Body of pancreas (tissue), 4 donors: ENCODE data around the gene UTF1.

ENCODE experiments used
- POLR2A ChIP-seq, 3 donors: fragments of 450-650 bp; IDR thresholded peaks; one replicate each; pipeline ENCODE4 v1.6.1; 2016; ENCODE audit warnings: antibody characterized with exemption in 3 of 3, mild to moderate bottlenecking in 2 of 3
- TF ChIP-seq, protein P1 (sequence below), 7 experiments: fragments of 450-650 bp in 4 of 7; fragments of 200-600 bp in 3 of 7; sonication (generic) in 3 of 7; IDR thresholded peaks; one replicate each; pipeline ENCODE4 v1.5.1; 2016 to 2019; ENCODE audit warnings: antibody characterized with exemption in 7 of 7

DNA sequence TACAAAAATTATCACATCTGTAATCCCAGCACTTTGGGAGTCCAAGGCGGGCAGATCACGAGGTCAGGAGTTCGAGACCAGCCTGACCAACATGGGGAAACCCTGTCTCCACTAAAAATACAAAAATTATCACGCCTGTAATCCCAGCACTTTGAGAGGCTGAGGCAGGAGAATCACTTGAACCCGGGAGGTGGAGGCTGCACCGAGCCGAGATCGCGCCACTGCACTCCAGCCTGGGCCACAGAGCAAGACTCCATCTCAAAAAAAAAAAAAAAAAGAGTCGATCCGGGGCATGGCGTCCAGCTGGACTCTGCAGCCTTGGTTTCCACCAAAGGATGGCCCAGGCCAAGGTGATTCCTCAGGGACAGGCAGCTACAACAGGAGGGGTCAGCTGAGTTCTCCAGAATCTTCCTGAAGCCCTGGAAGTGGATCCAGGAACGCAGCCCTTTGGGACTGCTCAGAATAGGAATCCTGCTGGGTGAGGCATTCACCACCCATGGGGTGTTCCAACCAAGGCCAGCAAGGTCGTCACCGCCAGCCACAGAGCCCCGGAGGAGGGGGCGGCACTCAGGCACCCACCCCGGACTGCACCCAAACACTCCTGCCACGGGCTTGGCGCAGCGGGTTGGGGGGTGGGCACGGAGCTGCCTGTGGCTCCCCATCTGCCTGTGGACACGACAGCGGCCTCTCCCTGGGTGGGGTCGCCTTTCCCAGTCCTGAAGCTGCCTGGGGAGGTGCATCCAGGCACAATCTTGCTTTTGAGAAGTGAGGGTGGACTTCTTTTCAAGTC is 12.0 kb upstream of the UTF1 start:
- TF ChIP-seq, protein P1, sequence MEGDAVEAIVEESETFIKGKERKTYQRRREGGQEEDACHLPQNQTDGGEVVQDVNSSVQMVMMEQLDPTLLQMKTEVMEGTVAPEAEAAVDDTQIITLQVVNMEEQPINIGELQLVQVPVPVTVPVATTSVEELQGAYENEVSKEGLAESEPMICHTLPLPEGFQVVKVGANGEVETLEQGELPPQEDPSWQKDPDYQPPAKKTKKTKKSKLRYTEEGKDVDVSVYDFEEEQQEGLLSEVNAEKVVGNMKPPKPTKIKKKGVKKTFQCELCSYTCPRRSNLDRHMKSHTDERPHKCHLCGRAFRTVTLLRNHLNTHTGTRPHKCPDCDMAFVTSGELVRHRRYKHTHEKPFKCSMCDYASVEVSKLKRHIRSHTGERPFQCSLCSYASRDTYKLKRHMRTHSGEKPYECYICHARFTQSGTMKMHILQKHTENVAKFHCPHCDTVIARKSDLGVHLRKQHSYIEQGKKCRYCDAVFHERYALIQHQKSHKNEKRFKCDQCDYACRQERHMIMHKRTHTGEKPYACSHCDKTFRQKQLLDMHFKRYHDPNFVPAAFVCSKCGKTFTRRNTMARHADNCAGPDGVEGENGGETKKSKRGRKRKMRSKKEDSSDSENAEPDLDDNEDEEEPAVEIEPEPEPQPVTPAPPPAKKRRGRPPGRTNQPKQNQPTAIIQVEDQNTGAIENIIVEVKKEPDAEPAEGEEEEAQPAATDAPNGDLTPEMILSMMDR (IDR thresholded peaks at IDR 0.05), result no peak
- no peak for TF ChIP-seq POLR2A (IDR thresholded peaks at IDR 0.05)
